ENCODE measurements around the gene C9orf85. TPM values are rescaled to one million over a fixed set of nuclear protein-coding genes. Genes with fewer than 3 reads are reported as not detected.
A peak's percentile ranks its signal among the peaks of the same experiment; 100 is the strongest.

The C9orf85 gene
- total RNA-seq, 2 donors from 2014 or later: 7.5 to 9.3 TPM

DNA sequence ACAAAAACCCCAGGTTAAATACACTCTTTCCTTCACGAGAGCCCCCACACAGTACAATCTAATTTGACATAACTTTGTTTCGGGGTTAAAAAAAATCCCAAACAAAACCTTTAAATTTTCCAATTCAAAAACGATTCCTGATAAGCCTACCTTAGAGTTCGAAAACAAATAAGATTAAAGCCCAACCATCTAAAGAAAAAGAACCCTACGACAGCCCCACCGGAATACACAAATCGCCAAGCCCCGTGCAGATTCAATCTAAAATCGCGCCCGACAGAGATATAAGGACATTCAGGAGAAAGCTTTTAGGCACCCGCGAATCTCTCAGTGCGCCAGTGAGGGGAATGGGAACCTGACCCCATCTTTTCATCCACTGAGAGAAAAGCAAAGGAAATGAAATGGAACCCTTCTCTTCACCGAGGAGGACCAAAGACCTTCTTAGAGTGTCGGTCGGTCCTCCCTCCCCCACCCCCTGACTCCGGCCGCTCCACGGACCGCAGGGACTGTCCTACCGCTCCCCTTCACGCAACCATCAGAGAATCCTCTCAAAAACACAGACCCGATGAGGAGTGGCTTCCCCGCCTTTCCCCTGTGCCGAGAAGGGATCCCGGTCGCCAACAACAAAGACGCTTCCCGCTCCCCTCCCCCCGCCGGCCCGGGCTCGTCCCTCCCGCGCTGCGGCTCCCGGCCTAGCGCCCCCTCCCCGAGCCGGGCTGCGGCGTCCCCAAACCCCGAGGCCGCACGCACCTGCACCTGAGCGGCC, 1.4 kb upstream of the C9orf85 start:
- no peaks in the 10 kb centered on the region for H3K4me1 ChIP-seq (ENCODE audit: control insufficient read depth, insufficient read depth, low read length)
- Mint-ChIP-seq H3K27me3 (ENCODE audit: insufficient read depth) (no peaks in the 10 kb centered on the region), H3K36me3 (ENCODE audit: low read depth) (peaks cover 12% of the 10 kb centered on the region), H3K27ac (peak overlapping the region; percentile 98), H3K4me1 (peaks cover 35% of the 10 kb centered on the region), H3K9me3 (no peaks in the 10 kb centered on the region), H3K4me3 (peak overlapping the region; percentile 91)
- no peaks in the 10 kb centered on the region for H3K9me3 ChIP-seq (ENCODE audit: control insufficient read depth, low read length)
- H3K9ac ChIP-seq (ENCODE audit: extremely low read depth, low read length, poor library complexity, severe bottlenecking): peak overlapping the region; percentile 96
- TF ChIP-seq, protein P1, sequence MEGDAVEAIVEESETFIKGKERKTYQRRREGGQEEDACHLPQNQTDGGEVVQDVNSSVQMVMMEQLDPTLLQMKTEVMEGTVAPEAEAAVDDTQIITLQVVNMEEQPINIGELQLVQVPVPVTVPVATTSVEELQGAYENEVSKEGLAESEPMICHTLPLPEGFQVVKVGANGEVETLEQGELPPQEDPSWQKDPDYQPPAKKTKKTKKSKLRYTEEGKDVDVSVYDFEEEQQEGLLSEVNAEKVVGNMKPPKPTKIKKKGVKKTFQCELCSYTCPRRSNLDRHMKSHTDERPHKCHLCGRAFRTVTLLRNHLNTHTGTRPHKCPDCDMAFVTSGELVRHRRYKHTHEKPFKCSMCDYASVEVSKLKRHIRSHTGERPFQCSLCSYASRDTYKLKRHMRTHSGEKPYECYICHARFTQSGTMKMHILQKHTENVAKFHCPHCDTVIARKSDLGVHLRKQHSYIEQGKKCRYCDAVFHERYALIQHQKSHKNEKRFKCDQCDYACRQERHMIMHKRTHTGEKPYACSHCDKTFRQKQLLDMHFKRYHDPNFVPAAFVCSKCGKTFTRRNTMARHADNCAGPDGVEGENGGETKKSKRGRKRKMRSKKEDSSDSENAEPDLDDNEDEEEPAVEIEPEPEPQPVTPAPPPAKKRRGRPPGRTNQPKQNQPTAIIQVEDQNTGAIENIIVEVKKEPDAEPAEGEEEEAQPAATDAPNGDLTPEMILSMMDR (conservative IDR thresholded peaks at IDR 0.05): peak; percentile 19
- peak overlapping the region; percentile 97 for H3K4me3 ChIP-seq (ENCODE audit: low read length)
- WGBS, 2 experiments (ENCODE audit: insufficient coverage in 1 of 2, insufficient read length in 1 of 2): 0% methylated on average over 12 to 47 of the region's 47 CpGs
- H3K27me3 ChIP-seq (ENCODE audit: control insufficient read depth, insufficient read depth, low read length, poor library complexity, severe bottlenecking): no peaks in the 10 kb centered on the region
- peaks cover 13% of the 10 kb centered on the region for H3K36me3 ChIP-seq (ENCODE audit: control insufficient read depth, insufficient read depth, low read length)
- DNase-seq: peak; percentile 80
- peak overlapping the region; percentile 96 for H3K27ac ChIP-seq (ENCODE audit: low read depth, low read length)

DNA sequence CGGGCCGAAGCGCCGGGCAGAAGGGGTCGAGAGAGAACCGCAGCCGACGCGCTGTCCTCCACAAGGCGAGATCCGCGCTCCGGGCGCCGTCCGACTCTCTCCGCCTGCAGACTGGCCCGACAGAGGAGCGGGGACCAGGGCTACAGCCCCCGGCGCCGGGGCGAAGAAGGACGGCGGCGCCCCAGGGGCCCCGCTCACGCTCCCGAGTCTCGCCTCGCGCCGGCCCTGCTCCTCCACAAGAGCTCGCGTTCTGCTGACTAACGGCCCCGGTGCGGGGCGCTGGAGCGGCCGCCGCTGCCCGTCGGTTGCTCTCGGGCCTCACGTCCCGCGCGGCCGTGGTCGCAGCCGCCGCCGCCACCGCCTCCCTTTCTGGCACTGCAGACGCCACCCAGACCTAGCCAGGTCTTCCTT, 784 bp upstream of the C9orf85 start:
- WGBS, 2 experiments (ENCODE audit: insufficient coverage in 1 of 2, insufficient read length in 1 of 2): 0% methylated on average over 14 to 56 of the region's 56 CpGs
- Histone ChIP-seq H3K9me3 (ENCODE audit: control insufficient read depth, low read length) (no peaks in the 10 kb centered on the region), H3K27ac (ENCODE audit: low read depth, low read length) (peak overlapping the region; percentile 96), H3K4me3 (ENCODE audit: low read length) (peak overlapping the region; percentile 97), H3K27me3 (ENCODE audit: control insufficient read depth, insufficient read depth, low read length, poor library complexity, severe bottlenecking) (no peaks in the 10 kb centered on the region), H3K4me1 (ENCODE audit: control insufficient read depth, insufficient read depth, low read length) (no peaks in the 10 kb centered on the region), H3K9ac (ENCODE audit: extremely low read depth, low read length, poor library complexity, severe bottlenecking) (peak overlapping the region; percentile 96), H3K36me3 (ENCODE audit: control insufficient read depth, insufficient read depth, low read length) (peaks cover 7% of the 10 kb centered on the region)
- H3K4me3 Mint-ChIP-seq: peak overlapping the region; percentile 91
- H3K4me1 Mint-ChIP-seq: peaks cover 35% of the 10 kb centered on the region
- H3K27me3 Mint-ChIP-seq (ENCODE audit: insufficient read depth): no peaks in the 10 kb centered on the region
- TF ChIP-seq, protein P1 (conservative IDR thresholded peaks at IDR 0.05): peak; percentile 8
- H3K36me3 Mint-ChIP-seq (ENCODE audit: low read depth): peaks cover 8% of the 10 kb centered on the region
- no peak for DNase-seq
- no peaks in the 10 kb centered on the region for H3K9me3 Mint-ChIP-seq
- H3K27ac Mint-ChIP-seq: peak overlapping the region; percentile 98

DNA sequence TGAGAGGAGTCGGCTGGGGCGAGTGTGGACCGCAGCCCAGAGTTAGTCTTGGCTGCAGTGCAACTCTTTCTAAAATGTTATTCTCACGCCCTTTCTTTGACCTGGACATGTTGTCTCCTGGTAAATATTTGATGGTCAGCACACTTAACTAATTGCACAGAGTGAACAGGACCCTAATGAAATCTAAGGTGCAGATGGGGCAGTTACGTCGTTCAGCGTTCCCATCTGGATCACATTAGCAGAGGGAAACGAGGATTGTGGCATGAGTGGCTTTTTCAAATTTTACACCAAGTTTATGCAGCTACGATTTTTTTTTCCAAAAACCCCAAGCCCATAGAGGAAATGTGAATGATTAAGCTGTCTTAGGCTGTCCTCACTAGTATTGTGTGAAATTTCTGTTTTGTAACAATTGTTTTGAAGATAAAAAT, 483 bp downstream of the C9orf85 start:
- H3K27ac Mint-ChIP-seq: peak overlapping the region; percentile 97
- H3K9me3 ChIP-seq (ENCODE audit: control insufficient read depth, low read length): no peaks in the 10 kb centered on the region
- peak overlapping the region; percentile 97 for H3K4me3 ChIP-seq (ENCODE audit: low read length)
- no peaks in the 10 kb centered on the region for H3K27me3 Mint-ChIP-seq (ENCODE audit: insufficient read depth)
- H3K36me3 Mint-ChIP-seq (ENCODE audit: low read depth): no peaks in the 10 kb centered on the region
- peak overlapping the region; percentile 48 for H3K9ac ChIP-seq (ENCODE audit: extremely low read depth, low read length, poor library complexity, severe bottlenecking)
- WGBS, 2 experiments (ENCODE audit: insufficient coverage in 1 of 2, insufficient read length in 1 of 2): 0% methylated on average over 4 to 9 of the region's 9 CpGs
- H3K27me3 ChIP-seq (ENCODE audit: control insufficient read depth, insufficient read depth, low read length, poor library complexity, severe bottlenecking): no peaks in the 10 kb centered on the region
- no peaks in the 10 kb centered on the region for H3K36me3 ChIP-seq (ENCODE audit: control insufficient read depth, insufficient read depth, low read length)
- H3K4me3 Mint-ChIP-seq: peak overlapping the region; percentile 91
- peaks cover 34% of the 10 kb centered on the region for H3K4me1 Mint-ChIP-seq
- TF ChIP-seq, protein P1 (conservative IDR thresholded peaks at IDR 0.05): no peak
- H3K4me1 ChIP-seq (ENCODE audit: control insufficient read depth, insufficient read depth, low read length): no peaks in the 10 kb centered on the region
- H3K27ac ChIP-seq (ENCODE audit: low read depth, low read length): peak overlapping the region; percentile 76
- H3K9me3 Mint-ChIP-seq: no peaks in the 10 kb centered on the region
- DNase-seq: no peak
